ENCODE data around the gene AKT1S1. TPM values are rescaled to one million over a fixed set of nuclear protein-coding genes. Genes with fewer than 3 reads are reported as not detected.

AKT1S1 gene
- total RNA-seq, 2 experiments from 2014 or later, result 17.5 to 18.9 TPM

DNA sequence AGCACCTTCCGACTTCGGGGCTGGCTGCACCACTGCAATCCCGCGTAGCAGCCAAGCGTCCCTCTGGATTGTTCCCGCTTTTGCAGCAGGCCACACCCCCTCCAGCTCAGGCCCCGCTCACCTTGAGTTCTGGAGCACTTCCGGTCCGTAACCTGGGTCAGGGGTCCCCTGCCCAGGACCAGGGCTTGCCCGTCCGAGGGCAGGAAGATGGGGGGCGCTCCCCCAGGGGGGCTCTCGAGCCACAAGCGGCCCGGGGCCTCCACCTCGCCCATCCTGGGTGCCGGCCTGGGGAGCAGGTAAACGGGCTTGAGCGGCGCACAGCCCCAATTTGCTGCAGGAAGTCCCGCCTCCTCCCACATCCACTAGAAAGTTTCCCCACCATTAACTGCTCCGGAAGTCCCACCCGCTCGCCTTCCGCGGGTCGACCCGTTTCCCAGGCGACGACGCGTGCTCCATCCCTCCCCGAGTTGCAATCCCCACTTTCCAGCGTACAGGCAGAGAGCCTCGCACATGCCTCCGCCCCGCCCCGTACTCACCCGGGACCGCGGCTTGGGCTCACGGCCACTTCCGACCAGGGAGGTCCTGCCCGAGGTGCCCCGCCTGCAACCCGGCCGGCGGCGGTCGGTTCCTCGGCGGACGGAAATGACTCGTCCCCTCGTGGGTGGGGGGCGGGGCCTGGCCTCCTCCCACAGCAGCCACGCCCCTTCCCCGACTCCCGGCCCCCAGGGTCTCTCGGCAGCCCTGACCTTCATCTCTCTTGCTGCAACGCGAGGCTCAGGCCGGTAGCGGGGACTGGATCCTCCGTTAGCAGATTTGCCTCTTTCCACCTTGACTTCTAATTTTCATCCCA lies 10.0 kb downstream of the AKT1S1 start, which contains the start of gene PNKP:
Gene PNKP, minus strand, starts transcription at position 644 of the 850 bp plus-strand sequence. Its CDS starts 372 bp downstream, at position 272.
- POLR2A ChIA-PET, result interaction anchor here (0.7 to 1.0 kb wide), 2 partner anchors 9 to 15 kb away, joined by 4 read pairs; no protein-coding TSS in a partner anchor
- CTCF ChIA-PET, result interaction anchor here (0.7 to 0.9 kb wide), 2 partner anchors 9 to 411 kb away, joined by 3 read pairs; no protein-coding TSS in a partner anchor
- H3K9me3 Mint-ChIP-seq, result no peaks in the 10 kb centered on the region
- peak; percentile 88 for DNase-seq
- peaks cover 29% of the 10 kb centered on the region for H3K36me3 Mint-ChIP-seq (ENCODE audit: low read depth)
- H3K4me3 Mint-ChIP-seq, result no peak within 1 kb of the TSS
- no peaks in the 10 kb centered on the region for H3K27me3 Mint-ChIP-seq
- H3K4me1 Mint-ChIP-seq, result peaks cover 46% of the 10 kb centered on the region
- no peak within 1 kb of the TSS for H3K27ac Mint-ChIP-seq

DNA sequence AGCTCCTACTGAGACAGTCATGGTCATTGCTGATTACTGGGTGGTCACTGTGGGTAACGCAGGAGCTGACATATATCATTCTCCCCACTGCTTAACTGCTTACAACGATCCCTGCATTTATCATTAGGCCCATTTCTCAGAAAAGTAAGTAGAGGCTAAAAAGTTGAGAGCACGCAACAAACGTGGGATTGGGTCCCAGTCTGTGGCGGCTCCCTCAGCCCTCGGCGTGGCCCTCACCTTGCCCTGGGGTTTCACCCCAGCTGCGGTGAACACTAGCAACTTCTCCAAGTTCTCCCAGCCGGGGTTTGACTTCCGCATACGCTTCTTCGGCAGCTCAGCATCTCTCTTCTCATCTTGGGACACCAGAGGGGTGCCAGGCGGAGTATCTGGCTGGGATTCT lies 12.3 kb downstream of the AKT1S1 start:
- no peak overlapping the region for H3K4me3 Mint-ChIP-seq
- POLR2A ChIA-PET, result no interaction called here
- DNase-seq, result no peak
- peaks cover 31% of the 10 kb centered on the region for H3K36me3 Mint-ChIP-seq (ENCODE audit: low read depth)
- no peaks in the 10 kb centered on the region for H3K9me3 Mint-ChIP-seq
- H3K4me1 Mint-ChIP-seq, result peaks cover 31% of the 10 kb centered on the region
- H3K27ac Mint-ChIP-seq, result no peak overlapping the region
- CTCF ChIA-PET, result interaction anchor here (1.0 to 1.9 kb wide), 3 partner anchors 9 to 17 kb away, joined by 4 to 5 read pairs (median 5); partner anchors contain the start of gene PTOV1
- no peaks in the 10 kb centered on the region for H3K27me3 Mint-ChIP-seq

DNA sequence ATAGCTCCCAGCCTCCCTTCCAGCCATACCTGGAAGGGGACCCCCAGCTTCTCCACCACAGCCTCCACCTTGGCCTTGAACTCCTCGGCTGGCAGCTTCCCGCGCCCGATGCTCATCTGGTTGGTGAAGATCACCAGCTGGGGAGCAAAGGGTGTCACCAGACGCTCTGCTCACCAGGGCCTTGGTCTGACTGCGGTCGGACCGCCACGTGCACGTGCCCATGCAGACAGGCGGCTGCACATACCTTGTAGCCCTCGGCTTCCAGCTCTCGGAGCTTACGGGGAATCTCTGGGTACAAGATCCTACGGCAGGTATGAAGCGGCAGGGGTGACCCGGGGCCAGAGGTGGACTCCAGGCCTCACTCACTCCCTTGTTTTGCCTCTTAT lies 13.2 kb downstream of the AKT1S1 start:
- CTCF ChIA-PET, result interaction anchor here (0.6 to 1.0 kb wide), 3 partner anchors 8 to 458 kb away, joined by 3 to 5 read pairs (median 4); no protein-coding TSS in a partner anchor
- no peak overlapping the region for H3K27ac Mint-ChIP-seq
- H3K36me3 Mint-ChIP-seq (ENCODE audit: low read depth), result peaks cover 34% of the 10 kb centered on the region
- H3K4me3 Mint-ChIP-seq, result no peak overlapping the region
- H3K4me1 Mint-ChIP-seq, result peaks cover 31% of the 10 kb centered on the region
- no peak for DNase-seq
- H3K27me3 Mint-ChIP-seq, result no peaks in the 10 kb centered on the region
- no peaks in the 10 kb centered on the region for H3K9me3 Mint-ChIP-seq
- POLR2A ChIA-PET, result no interaction called here

DNA sequence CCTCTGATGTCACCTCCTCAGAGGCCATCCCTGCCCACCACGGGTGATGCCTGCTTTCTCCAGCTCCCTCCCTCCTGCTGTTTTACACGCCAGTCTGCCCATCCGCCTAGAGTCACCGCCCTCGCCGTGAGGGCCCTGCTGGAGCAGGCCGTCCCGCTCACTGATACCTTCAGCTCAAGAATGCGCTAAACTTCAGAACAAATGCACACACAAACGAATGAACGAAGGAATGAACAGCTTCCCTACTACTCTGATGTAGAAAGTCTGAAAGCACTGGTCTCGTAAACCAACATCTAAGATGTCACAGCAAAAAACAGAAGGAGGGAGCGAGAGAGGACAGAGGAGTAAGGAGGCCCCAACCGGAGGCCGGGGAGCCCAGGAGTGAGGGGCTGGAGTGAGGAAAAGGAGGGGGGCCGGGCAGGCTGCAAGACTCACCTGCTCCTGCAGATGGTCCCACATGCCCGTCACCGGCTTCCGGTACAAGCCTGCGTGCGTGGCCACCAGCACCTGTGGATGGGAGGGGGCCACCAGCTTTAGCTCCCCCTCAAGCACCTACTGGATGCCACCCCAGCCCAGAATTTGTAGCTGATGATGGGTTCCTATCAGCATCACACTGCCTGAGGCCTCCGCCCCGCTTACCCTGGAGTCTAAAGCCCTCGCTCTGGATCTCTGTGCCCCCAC lies 13.8 kb downstream of the AKT1S1 start:
- Mint-ChIP-seq H3K4me3 (no peak overlapping the region), H3K27ac (no peak overlapping the region), H3K9me3 (no peaks in the 10 kb centered on the region), H3K4me1 (peaks cover 31% of the 10 kb centered on the region), H3K27me3 (no peaks in the 10 kb centered on the region), H3K36me3 (ENCODE audit: low read depth) (peaks cover 34% of the 10 kb centered on the region)
- DNase-seq, result no peak
- ChIA-PET CTCF (interaction anchor here (1.0 to 1.3 kb wide), 3 partner anchors 8 to 16 kb away, joined by 4 to 5 read pairs (median 4); no protein-coding TSS in a partner anchor), POLR2A (no interaction called here)

GRCh38 chr19:49862391-49863253 lies 14.5 kb downstream of the AKT1S1 start:
- H3K27ac Mint-ChIP-seq, result no peak overlapping the region
- ChIA-PET CTCF (interaction anchor here (1.1 to 1.3 kb wide), 2 partner anchors 9 to 96 kb away, joined by 3 to 4 read pairs; partner anchors contain the start of gene AP2A1), POLR2A (no interaction called here)
- H3K36me3 Mint-ChIP-seq (ENCODE audit: low read depth), result peaks cover 36% of the 10 kb centered on the region
- DNase-seq, result no peak
- H3K4me3 Mint-ChIP-seq, result no peak overlapping the region
- peaks cover 31% of the 10 kb centered on the region for H3K4me1 Mint-ChIP-seq
- no peaks in the 10 kb centered on the region for H3K9me3 Mint-ChIP-seq
- no peaks in the 10 kb centered on the region for H3K27me3 Mint-ChIP-seq

DNA sequence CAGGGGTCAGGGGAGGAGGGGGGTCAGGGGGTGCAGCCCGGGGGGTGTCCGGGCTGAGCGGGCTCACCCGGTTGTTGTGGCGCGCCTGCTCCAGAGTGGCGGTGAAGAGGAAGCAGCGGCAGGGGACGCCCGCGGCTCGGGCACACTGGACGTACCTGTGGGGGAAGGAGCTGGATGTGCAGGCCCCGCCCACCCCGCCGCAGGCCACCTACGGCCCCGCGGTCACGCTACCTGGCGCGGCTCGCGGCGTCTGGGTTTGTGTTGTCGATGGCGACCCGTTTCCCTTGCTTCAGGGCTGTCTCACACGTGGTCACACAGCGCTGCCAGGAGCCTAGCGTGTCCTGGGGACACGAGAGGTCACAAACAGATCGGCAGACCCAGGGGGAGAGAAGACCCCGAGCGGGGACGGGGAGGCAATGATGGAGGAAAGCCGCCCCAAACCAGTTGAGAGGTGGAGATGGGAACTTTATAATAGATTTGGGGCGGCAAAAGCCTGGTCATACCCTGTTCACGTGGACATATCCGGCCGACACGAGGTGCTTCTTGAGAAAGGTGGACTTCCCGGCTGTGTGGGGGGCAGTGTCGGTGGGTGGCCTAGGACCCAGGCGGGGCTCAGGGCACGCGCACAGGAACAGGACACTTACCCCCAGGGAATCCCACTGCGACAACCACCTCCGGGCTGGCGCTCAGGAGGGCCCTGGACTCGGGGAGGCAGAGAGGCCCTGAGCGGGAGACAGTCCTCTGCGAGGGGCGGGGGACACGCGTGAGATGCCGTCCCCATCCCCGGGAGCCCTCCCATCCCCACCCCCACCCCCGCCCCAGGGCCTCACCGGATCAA lies 15.4 kb downstream of the AKT1S1 start:
- ChIA-PET CTCF (interaction anchor here (1.1 kb wide), 1 partner anchor 95 kb away, joined by 3 read pairs; the partner anchor contains the start of gene AP2A1), POLR2A (no interaction called here)

GRCh38 chr19:49861107-49861506 lies 16.0 kb downstream of the AKT1S1 start:
- Mint-ChIP-seq H3K4me3 (no peak overlapping the region), H3K36me3 (ENCODE audit: low read depth) (peaks cover 30% of the 10 kb centered on the region), H3K4me1 (peaks cover 22% of the 10 kb centered on the region), H3K9me3 (no peaks in the 10 kb centered on the region), H3K27ac (no peak overlapping the region), H3K27me3 (no peaks in the 10 kb centered on the region)
- no peak for DNase-seq
- ChIA-PET CTCF (interaction anchor here (1.0 kb wide), 1 partner anchor 11 kb away, joined by 3 read pairs; no protein-coding TSS in a partner anchor), POLR2A (no interaction called here)

More for the DNA sequence above, 15.4 kb downstream of the AKT1S1 start:
- DNase-seq, result no peak
- Mint-ChIP-seq H3K4me3 (no peak overlapping the region), H3K27ac (no peak overlapping the region), H3K36me3 (ENCODE audit: low read depth) (peaks cover 33% of the 10 kb centered on the region), H3K27me3 (no peaks in the 10 kb centered on the region), H3K9me3 (no peaks in the 10 kb centered on the region), H3K4me1 (peaks cover 29% of the 10 kb centered on the region)

DNA sequence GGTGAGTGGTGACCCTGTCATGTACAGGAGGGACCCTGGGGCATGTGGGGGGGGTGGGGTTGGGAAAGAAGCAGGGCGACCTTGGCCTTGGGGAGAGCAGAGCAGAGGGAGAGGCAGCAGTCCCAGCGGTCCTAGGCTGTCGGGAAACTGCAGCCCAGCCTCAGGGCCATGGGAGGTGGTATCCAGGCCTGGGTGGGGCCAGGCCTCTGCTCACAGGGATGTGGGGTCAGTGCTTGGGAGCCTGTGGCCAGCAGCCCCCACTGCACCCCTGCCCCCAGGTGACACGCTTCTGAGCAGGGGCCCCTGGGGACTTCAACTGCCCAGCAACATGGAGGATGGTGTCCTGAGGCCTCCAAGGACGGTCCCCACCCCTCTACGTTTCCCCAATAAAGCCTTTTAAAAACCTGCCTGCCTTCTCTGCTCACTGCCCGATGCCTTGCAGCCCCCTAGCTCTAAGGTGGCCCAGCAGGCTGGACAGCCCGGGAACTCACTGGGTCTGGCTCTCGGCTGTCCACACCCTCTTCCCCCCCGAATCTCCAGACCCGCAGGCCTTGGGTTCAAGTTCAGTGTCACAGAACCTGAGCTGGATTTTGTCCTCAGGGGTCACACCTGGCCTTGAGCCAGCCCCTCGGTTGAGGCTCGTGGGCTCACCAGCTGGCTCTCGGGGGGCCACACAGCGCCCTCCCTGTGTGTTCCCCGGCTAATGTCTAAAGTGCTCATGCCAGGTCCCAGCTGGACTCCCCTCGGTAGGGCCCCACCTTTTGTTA lies 16.6 kb downstream of the AKT1S1 start:
- peaks cover 16% of the 10 kb centered on the region for H3K4me1 Mint-ChIP-seq
- ChIA-PET CTCF (interaction anchor here (1.0 kb wide), 1 partner anchor 10 kb away, joined by 3 read pairs; no protein-coding TSS in a partner anchor), POLR2A (no interaction called here)
- no peak overlapping the region for H3K4me3 Mint-ChIP-seq
- DNase-seq, result no peak
- H3K27me3 Mint-ChIP-seq, result no peaks in the 10 kb centered on the region
- H3K36me3 Mint-ChIP-seq (ENCODE audit: low read depth), result peaks cover 27% of the 10 kb centered on the region
- no peaks in the 10 kb centered on the region for H3K9me3 Mint-ChIP-seq
- H3K27ac Mint-ChIP-seq, result no peak overlapping the region

DNA sequence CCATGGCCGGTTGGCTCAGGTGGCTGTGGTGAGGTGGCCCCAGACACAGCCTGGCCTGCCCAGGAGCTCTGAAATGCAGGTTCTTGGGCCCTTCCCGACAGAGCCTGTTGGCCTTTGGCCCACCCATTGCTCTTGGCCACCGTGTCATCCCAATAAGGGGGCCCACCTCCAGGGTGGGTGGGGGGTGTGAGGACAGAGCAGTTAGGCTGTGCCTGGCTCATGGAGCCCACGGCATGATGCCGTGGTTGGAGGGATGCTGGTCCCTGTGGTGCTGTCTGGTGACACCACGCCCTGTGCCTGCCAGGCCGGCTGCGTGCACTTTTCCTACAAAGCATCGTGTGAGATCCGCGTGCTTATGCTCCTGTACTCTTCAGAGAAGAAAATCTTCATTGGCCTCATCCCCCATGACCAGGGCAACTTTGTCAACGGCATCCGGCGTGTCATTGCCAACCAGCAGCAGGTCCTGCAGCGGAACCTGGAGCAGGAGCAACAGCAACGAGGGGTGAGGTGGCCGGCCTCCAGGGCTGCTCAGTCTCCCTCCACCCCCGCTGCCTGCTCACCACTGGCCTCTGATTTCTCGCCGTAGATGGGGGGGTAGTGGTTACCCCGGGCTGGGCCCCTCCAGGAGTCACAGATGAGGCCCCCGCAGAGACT lies 17.3 kb downstream of the AKT1S1 start:
- Mint-ChIP-seq H3K4me1 (peaks cover 10% of the 10 kb centered on the region), H3K4me3 (no peak overlapping the region), H3K27me3 (no peaks in the 10 kb centered on the region), H3K27ac (no peak overlapping the region), H3K9me3 (no peaks in the 10 kb centered on the region), H3K36me3 (ENCODE audit: low read depth) (peaks cover 22% of the 10 kb centered on the region)
- POLR2A ChIA-PET, result no interaction called here
- DNase-seq, result no peak
- CTCF ChIA-PET, result interaction anchor here (1.0 kb wide), 1 partner anchor 9 kb away, joined by 3 read pairs; no protein-coding TSS in a partner anchor

- ChIA-PET CTCF (interaction anchor here (0.6 to 1.3 kb wide), 2 partner anchors 8 to 1285 kb away, joined by 3 to 4 read pairs; no protein-coding TSS in a partner anchor), POLR2A (interaction anchor here (0.6 kb wide), 1 partner anchor 9 kb away, joined by 4 read pairs; the partner anchor contains the start of gene PNKP)
- Mint-ChIP-seq H3K36me3 (ENCODE audit: low read depth) (peaks cover 14% of the 10 kb centered on the region), H3K27ac (no peak overlapping the region), H3K4me3 (no peak overlapping the region), H3K4me1 (peaks cover 6% of the 10 kb centered on the region), H3K9me3 (no peaks in the 10 kb centered on the region), H3K27me3 (no peaks in the 10 kb centered on the region)
- no peak for DNase-seq
Observed at GRCh38 chr19:49858088-49858985, 18.8 kb downstream of the AKT1S1 start.
